MM.1S (cell line): ENCODE data around the gene BRI3.
A peak's percentile ranks its signal among the peaks of the same experiment; 100 is the strongest.

Experiments used
- DNase-seq: peaks from one replicate; pipeline ENCODE4 v3.0.0-alpha.2; 2015
- H2AFZ ChIP-seq: fragments of 300-600 bp; sonication (generic); 2 replicates; pipeline ENCODE4 v1.6.0; 2016; ENCODE audit warnings: antibody characterized with exemption, low read length
- H3F3A ChIP-seq: fragments of 300-600 bp; sonication (generic); 2 replicates; pipeline ENCODE4 v1.6.1; 2016; ENCODE audit warnings: mild to moderate bottlenecking, antibody characterized with exemption, low read length, moderate library complexity, mixed read lengths; ENCODE audit not compliant: insufficient read depth
- H3K27ac ChIP-seq: fragments of 300-600 bp; sonication (generic); 2 replicates; pipeline ENCODE4 v1.5.1; 2016; ENCODE audit warnings: mild to moderate bottlenecking, low read length
- H3K27me3 ChIP-seq: fragments of 300-600 bp; sonication (generic); replicated peaks from 2 replicates; pipeline ENCODE4 v1.6.0; 2016; ENCODE audit warnings: low read length; ENCODE audit not compliant: insufficient read depth
- H3K36me3 ChIP-seq: fragments of 300-600 bp; sonication (generic); replicated peaks from 2 replicates; pipeline ENCODE4 v1.6.1; 2016; ENCODE audit warnings: mild to moderate bottlenecking, low read length, mixed read lengths; ENCODE audit not compliant: insufficient read depth
- H3K4me1 ChIP-seq: fragments of 300-600 bp; sonication (generic); 2 replicates; pipeline ENCODE4 v1.6.1; 2016; ENCODE audit warnings: low read length, mixed read lengths
- H3K4me2 ChIP-seq: fragments of 300-600 bp; sonication (generic); 2 replicates; pipeline ENCODE4 v1.6.0; 2016; ENCODE audit warnings: low read depth, low read length
- H3K4me3 ChIP-seq: fragments of 300-600 bp; sonication (generic); 2 replicates; pipeline ENCODE4 v1.5.1; 2016; ENCODE audit warnings: low read length, mixed read lengths
- H3K79me2 ChIP-seq: fragments of 300-600 bp; sonication (generic); 2 replicates; pipeline ENCODE4 v1.6.1; 2016; ENCODE audit warnings: mixed run types, low read length, mixed read lengths
- H3K9ac ChIP-seq: fragments of 300-600 bp; sonication (generic); 2 replicates; pipeline ENCODE4 v1.6.1; 2016; ENCODE audit warnings: low read length, mixed read lengths
- H3K9me2 ChIP-seq: fragments of 300-600 bp; sonication (generic); replicated peaks from 2 replicates; pipeline ENCODE4 v1.6.1; 2016; ENCODE audit warnings: mild to moderate bottlenecking, low read length, mixed read lengths; ENCODE audit not compliant: insufficient read depth
- H3K9me3 ChIP-seq: fragments of 300-600 bp; sonication (generic); replicated peaks from 2 replicates; pipeline ENCODE4 v1.6.1; 2016; ENCODE audit warnings: mild to moderate bottlenecking, low read length, mixed read lengths; ENCODE audit not compliant: insufficient read depth
- H4K20me1 ChIP-seq: fragments of 300-600 bp; sonication (generic); 2 replicates; pipeline ENCODE4 v1.6.1; 2016; ENCODE audit warnings: mild to moderate bottlenecking, low read length, moderate library complexity, mixed read lengths; ENCODE audit not compliant: insufficient read depth
- EZH2 ChIP-seq: fragments of 300-600 bp; sonication (generic); optimal IDR thresholded peaks from 2 replicates; pipeline ENCODE3; 2017; ENCODE audit warnings: low read depth, mild to moderate bottlenecking, antibody characterized with exemption, low read length, mixed read lengths
- EZH2phosphoT487 ChIP-seq: fragments of 300-600 bp; sonication (generic); IDR thresholded peaks from 2 replicates; pipeline ENCODE4 v1.6.1; 2018; ENCODE audit warnings: antibody characterized with exemption, low read length
- TF ChIP-seq, protein P1 (sequence below): fragments of 300-600 bp; sonication (generic); IDR thresholded peaks from 2 replicates; pipeline ENCODE4 v1.5.1; 2016; ENCODE audit warnings: antibody characterized with exemption, low read length, mixed read lengths

Gene BRI3

DNA sequence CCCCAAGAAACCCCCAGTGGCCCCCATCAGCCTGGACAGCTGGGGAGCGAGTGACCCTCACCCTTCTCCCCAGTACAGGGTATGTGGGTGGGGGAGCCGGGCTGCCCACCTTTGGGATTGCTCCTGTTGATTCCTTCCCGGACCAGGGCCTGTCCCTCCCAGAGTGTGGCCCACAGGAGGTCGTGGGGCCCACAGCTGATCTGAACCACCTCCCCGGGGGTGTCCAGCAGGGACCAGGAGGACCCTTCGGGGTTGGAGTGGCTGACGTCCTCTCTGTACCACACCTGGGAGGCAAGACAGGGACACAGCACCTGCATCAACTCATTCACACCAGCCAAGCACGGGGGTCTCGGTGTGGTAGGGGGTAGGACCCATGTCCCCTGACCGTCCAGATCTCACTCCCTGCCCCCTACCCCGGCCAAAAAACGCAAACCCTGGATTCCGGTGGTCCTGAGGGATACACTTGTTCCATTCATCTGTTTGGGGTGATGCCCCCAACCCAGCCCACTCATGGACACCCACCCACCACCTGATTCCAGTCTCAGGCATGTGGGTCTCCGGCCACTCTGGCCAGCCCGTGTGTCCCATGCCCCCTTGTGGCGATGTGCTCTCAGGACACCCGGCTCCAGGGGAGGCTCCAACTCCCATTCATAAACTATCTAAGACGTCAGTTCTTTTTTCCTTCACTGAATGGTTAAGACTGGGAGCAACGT lies 40.4 kb upstream of the BRI3 start:
- TF ChIP-seq, protein P1, sequence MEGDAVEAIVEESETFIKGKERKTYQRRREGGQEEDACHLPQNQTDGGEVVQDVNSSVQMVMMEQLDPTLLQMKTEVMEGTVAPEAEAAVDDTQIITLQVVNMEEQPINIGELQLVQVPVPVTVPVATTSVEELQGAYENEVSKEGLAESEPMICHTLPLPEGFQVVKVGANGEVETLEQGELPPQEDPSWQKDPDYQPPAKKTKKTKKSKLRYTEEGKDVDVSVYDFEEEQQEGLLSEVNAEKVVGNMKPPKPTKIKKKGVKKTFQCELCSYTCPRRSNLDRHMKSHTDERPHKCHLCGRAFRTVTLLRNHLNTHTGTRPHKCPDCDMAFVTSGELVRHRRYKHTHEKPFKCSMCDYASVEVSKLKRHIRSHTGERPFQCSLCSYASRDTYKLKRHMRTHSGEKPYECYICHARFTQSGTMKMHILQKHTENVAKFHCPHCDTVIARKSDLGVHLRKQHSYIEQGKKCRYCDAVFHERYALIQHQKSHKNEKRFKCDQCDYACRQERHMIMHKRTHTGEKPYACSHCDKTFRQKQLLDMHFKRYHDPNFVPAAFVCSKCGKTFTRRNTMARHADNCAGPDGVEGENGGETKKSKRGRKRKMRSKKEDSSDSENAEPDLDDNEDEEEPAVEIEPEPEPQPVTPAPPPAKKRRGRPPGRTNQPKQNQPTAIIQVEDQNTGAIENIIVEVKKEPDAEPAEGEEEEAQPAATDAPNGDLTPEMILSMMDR = peak; percentile 77
- TF ChIP-seq EZH2phosphoT487 = no peak
- no peaks in the 10 kb centered on the region for H3K4me1 ChIP-seq
- H3K4me3 ChIP-seq = no peak overlapping the region
- no peak overlapping the region for H3K9ac ChIP-seq
- no peaks in the 10 kb centered on the region for H3K36me3 ChIP-seq
- no peaks in the 10 kb centered on the region for H3K9me3 ChIP-seq
- H3K27me3 ChIP-seq = no peaks in the 10 kb centered on the region
- DNase-seq = peak; percentile 29
- no peak overlapping the region for H3K4me2 ChIP-seq
- no peaks in the 10 kb centered on the region for H3F3A ChIP-seq
- H3K27ac ChIP-seq = no peak overlapping the region
- no peaks in the 10 kb centered on the region for H3K79me2 ChIP-seq
- H3K9me2 ChIP-seq = no peaks in the 10 kb centered on the region
- no peak overlapping the region for H2AFZ ChIP-seq
- no peaks in the 10 kb centered on the region for H4K20me1 ChIP-seq

DNA sequence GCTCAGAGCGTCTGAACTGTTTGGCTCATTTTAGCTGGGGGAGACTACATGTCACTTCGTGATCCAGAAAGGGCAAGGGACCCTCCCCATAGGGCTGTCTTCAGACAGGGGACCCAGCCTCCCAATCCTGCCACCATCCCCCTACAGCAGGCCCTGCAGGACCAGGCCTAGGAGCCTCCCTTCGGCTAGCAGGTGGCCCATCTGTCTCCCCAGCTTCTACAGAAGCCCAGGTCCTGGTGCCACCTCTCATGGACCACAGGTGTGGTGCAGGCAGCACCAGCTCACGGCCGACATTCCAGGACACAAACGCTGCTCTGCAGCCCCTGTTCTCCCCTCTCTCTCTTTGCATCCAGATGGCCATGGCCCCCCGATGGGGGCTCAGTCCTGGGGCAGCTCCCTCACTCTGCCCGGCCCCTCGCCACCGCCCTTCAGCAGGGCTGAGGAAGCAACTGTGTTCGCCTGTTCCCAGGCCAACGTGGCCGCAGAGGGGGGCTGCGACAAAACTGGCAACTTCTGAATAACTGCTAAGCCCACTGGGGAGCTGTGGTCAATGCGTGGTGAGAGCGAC lies 39.7 kb upstream of the BRI3 start:
- TF ChIP-seq EZH2phosphoT487 = no peak
- TF ChIP-seq, protein P1 = no peak
- no peak for TF ChIP-seq EZH2
- no peak overlapping the region for H3K27ac ChIP-seq
- H3K36me3 ChIP-seq = no peaks in the 10 kb centered on the region
- H3K4me2 ChIP-seq = no peak overlapping the region
- no peak overlapping the region for H2AFZ ChIP-seq
- H3K27me3 ChIP-seq = no peaks in the 10 kb centered on the region
- H3K9ac ChIP-seq = no peak overlapping the region
- H3K9me3 ChIP-seq = no peaks in the 10 kb centered on the region
- H3K4me1 ChIP-seq = no peaks in the 10 kb centered on the region
- no peaks in the 10 kb centered on the region for H3K79me2 ChIP-seq
- no peak overlapping the region for H3K4me3 ChIP-seq
- no peak for DNase-seq
- no peaks in the 10 kb centered on the region for H3K9me2 ChIP-seq
- H3F3A ChIP-seq = no peaks in the 10 kb centered on the region
- H4K20me1 ChIP-seq = no peaks in the 10 kb centered on the region

DNA sequence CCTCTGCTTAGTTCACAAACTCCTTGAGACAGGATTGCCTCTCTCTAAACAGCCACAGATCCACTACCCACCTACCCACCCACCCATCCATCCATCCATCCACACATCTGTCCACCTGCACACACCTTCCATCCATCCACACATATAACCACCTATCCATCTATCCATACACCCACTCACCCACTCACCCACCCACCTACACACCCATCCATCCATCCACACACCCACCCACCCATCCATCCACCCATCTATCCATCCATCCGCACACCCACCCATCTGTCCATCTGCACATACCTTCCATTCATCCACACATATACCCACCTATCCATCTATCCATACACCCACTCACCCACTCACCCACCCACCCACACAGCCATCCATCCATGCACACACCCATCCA lies 39.1 kb upstream of the BRI3 start:
- no peaks in the 10 kb centered on the region for H3K79me2 ChIP-seq
- TF ChIP-seq EZH2phosphoT487 = no peak
- TF ChIP-seq, protein P1 = no peak
- TF ChIP-seq EZH2 = no peak
- DNase-seq = no peak
- no peaks in the 10 kb centered on the region for H3K27me3 ChIP-seq
- H3K4me3 ChIP-seq = no peak overlapping the region
- no peaks in the 10 kb centered on the region for H3K36me3 ChIP-seq
- no peaks in the 10 kb centered on the region for H3K9me3 ChIP-seq
- H3K4me2 ChIP-seq = no peak overlapping the region
- no peaks in the 10 kb centered on the region for H3K9me2 ChIP-seq
- H3K4me1 ChIP-seq = no peaks in the 10 kb centered on the region
- H3K9ac ChIP-seq = no peak overlapping the region
- no peaks in the 10 kb centered on the region for H4K20me1 ChIP-seq
- H3F3A ChIP-seq = no peaks in the 10 kb centered on the region
- H3K27ac ChIP-seq = no peak overlapping the region
- no peak overlapping the region for H2AFZ ChIP-seq
